GM12878 (cell line): Measurements from ENCODE around the gene TNFAIP8L2. TPM values are rescaled to one million over a fixed set of nuclear protein-coding genes. Genes with fewer than 3 reads are reported as not detected.

Source experiments
- CEBPZ ChIP-seq: fragments of 150-350 bp; IDR thresholded peaks from 2 replicates; pipeline ENCODE4 v1.6.1; 2016; ENCODE audit warnings: low read depth, low read length
- ETV6 ChIP-seq, 2 experiments: fragments of 450-650 bp in 1 of 2; IDR thresholded peaks in 1 of 2; conservative IDR thresholded peaks in 1 of 2; 2 replicates each; pipeline ENCODE4 v1.6.1; 2014; ENCODE audit warnings: antibody characterized with exemption in 1 of 2, borderline replicate concordance in 1 of 2, low read depth in 1 of 2, mild to moderate bottlenecking in 1 of 2, moderate library complexity in 1 of 2
- GABPA ChIP-seq: IDR thresholded peaks from 2 replicates; pipeline ENCODE4 v1.6.1; 2014; ENCODE audit warnings: antibody characterized with exemption, low read depth, mild to moderate bottlenecking, inconsistent platforms
- GATAD2B ChIP-seq: fragments of 450-650 bp; conservative IDR thresholded peaks from 2 replicates; pipeline ENCODE4 v1.6.1; 2017; ENCODE audit warnings: low read depth, mild to moderate bottlenecking, moderate library complexity
- MAX ChIP-seq: IDR thresholded peaks from 2 replicates; pipeline ENCODE4 v1.6.1; 2012; ENCODE audit warnings: low read depth, low read length, improper control_type of control experiment
- MEF2A ChIP-seq: IDR thresholded peaks from 2 replicates; pipeline ENCODE4 v1.6.1; 2011; ENCODE audit warnings: low read depth, mild to moderate bottlenecking, low read length, moderate library complexity; ENCODE audit not compliant: insufficient read depth
- MTA2 ChIP-seq: fragments of 450-650 bp; IDR thresholded peaks from 2 replicates; pipeline ENCODE4 v1.6.1; 2016; ENCODE audit warnings: low read depth, mild to moderate bottlenecking, moderate library complexity
- MYB ChIP-seq: fragments of 150-350 bp; IDR thresholded peaks from 2 replicates; pipeline ENCODE4 v1.6.1; 2014; ENCODE audit warnings: mild to moderate bottlenecking, low read depth, low read length, borderline replicate concordance
- NRF1 ChIP-seq: conservative IDR thresholded peaks from 2 replicates; pipeline ENCODE4 v1.6.1; 2011; ENCODE audit warnings: mild to moderate bottlenecking, low read depth, low read length, improper control_type of control experiment
- RCOR1 ChIP-seq: conservative IDR thresholded peaks from 2 replicates; pipeline ENCODE4 v1.6.1; 2012; ENCODE audit warnings: low read depth, low read length, improper control_type of control experiment
- RELB ChIP-seq: fragments of 450-650 bp; IDR thresholded peaks from 2 replicates; pipeline ENCODE4 v1.6.1; 2017; ENCODE audit warnings: low read depth, mild to moderate bottlenecking, moderate library complexity
- ZBTB11 ChIP-seq: fragments of 450-650 bp; formaldehyde crosslinking; IDR thresholded peaks from 2 replicates; pipeline ENCODE4 v1.5.0; 2022; ENCODE audit warnings: mild to moderate bottlenecking, missing genetic modification characterization
- ZBTB40 ChIP-seq: fragments of 450-650 bp; IDR thresholded peaks from 2 replicates; pipeline ENCODE4 v1.6.1; 2016; ENCODE audit warnings: mild to moderate bottlenecking, moderate library complexity, borderline replicate concordance
- ZZZ3 ChIP-seq: IDR thresholded peaks from 2 replicates; pipeline ENCODE4 v1.6.1; 2011; ENCODE audit warnings: low read depth; ENCODE audit not compliant: control insufficient read depth, insufficient read length
- polyA plus RNA-seq, 11 experiments: library from polyadenylated mRNA; depleted of rRNA in 4 of 11; unstranded in 6 of 11; stranded (reverse) in 5 of 11; fragments of >200 nt; fragmentation: Nextera tagmentation in 4 of 11; fragmentation: Illumina TruSeq in 1 of 11; extraction: Ambion mirVana in 4 of 11; extraction: Trizol in 1 of 11; gene quantifications; 1 replicate in 1 of 11; 2 replicates in 10 of 11; pipeline versions ENCODE4 v1.2.1 to v1.2.3, GENCODE V29; 2011 to 2016; ENCODE audit warnings: inconsistent platforms in 2 of 11, missing spikeins in 2 of 11, low read depth in 1 of 11
- total RNA-seq, 4 experiments: library from RNA; depleted of rRNA in 3 of 4; stranded (reverse); fragments of >200 nt in 3 of 4; fragmentation: Illumina TruSeq in 1 of 4; extraction: Trizol in 1 of 4; gene quantifications; 2 replicates each; pipeline versions ENCODE4 v1.2.1 to v1.2.3, GENCODE V29; 2013 to 2021

TNFAIP8L2 gene
- total and polyA plus RNA-seq, 10 of the 15 experiments (the other 5 are each of a cell fraction or from before 2014, with no cell fraction given), result 5.4 to 26.3 (median 14.2) TPM

- TF ChIP-seq NRF1 (peak; percentile 19; the same call in 1 of the 2 replicates), MTA2 (no peak), GATAD2B (peak; percentile 63; the same call in 1 of the 2 replicates), GABPA (peak; percentile 84), RELB (peak; percentile 99), ZBTB40 (peak; percentile 82; the same call in 1 of the 2 replicates), ETV6 (conservative IDR thresholded peaks at IDR 0.05 in 1 of 2, IDR thresholded peaks at IDR 0.05 in 1 of 2; ENCODE audit: borderline replicate concordance in 1 of 2, low read depth in 1 of 2) (no peak), ZZZ3 (no peak), ZBTB11 (CRISPR knock-in tag) (no peak), MYB (peak; percentile 67; the same call in 1 of the 2 replicates), MAX (peak; percentile 47; the same call in 1 of the 2 replicates), MEF2A (peak; percentile 83), RCOR1 (peak; percentile 79; the same call in 1 of the 2 replicates), CEBPZ (peak; percentile 74)
Observed at GRCh38 chr1:151189637-151190445, 33.4 kb downstream of the TNFAIP8L2 start, which contains the start of gene VPS72 (continued).
